HG02938 (cell line): ENCODE data around the gene LDB3.

Experiments
- ATAC-seq: cut with Tn5 transposase; IDR thresholded peaks from one replicate; pipeline ENCODE4 v1.9.1; 2021; ENCODE audit warnings: mild to moderate bottlenecking, moderate library complexity; ENCODE audit not compliant: unreplicated experiment

Gene LDB3

GRCh38 chr10:86651021-86651471 lies 17.3 kb upstream of the LDB3 start:
- no peak for ATAC-seq

GRCh38 chr10:86651631-86652331 lies 16.5 kb upstream of the LDB3 start:
- ATAC-seq = no peak

GRCh38 chr10:86652361-86653202 lies 15.7 kb upstream of the LDB3 start:
- no peak for ATAC-seq

GRCh38 chr10:86653379-86653778 lies 14.9 kb upstream of the LDB3 start:
- ATAC-seq = no peak

- no peak for ATAC-seq
These were observed 14.3 kb upstream of the LDB3 start for GRCh38 chr10:86653987-86654386.

- ATAC-seq = no peak
These were observed 13.7 kb upstream of the LDB3 start, which contains the start of gene OPN4 for GRCh38 chr10:86654411-86655172. Gene OPN4, plus strand, starts transcription at chr10:86654547. Its CDS starts 237 bp downstream, at chr10:86654784.

- ATAC-seq = no peak
These were observed 13.2 kb upstream of the LDB3 start for GRCh38 chr10:86655173-86655540.

GRCh38 chr10:86655596-86655995 lies 12.7 kb upstream of the LDB3 start:
- ATAC-seq = no peak

GRCh38 chr10:86657011-86657395 lies 11.3 kb upstream of the LDB3 start:
- ATAC-seq = no peak

- ATAC-seq = no peak
These were observed 10.8 kb upstream of the LDB3 start for GRCh38 chr10:86657396-86658011.

- no peak for ATAC-seq
These were observed 10.0 kb upstream of the LDB3 start for GRCh38 chr10:86658261-86658741.

- ATAC-seq = no peak
These were observed 9.6 kb upstream of the LDB3 start for GRCh38 chr10:86658751-86659150.

- no peak for ATAC-seq
These were observed 9.1 kb upstream of the LDB3 start for GRCh38 chr10:86659161-86659691.

- ATAC-seq = no peak
These were observed 8.4 kb upstream of the LDB3 start for GRCh38 chr10:86659721-86660453.

GRCh38 chr10:86661161-86662025 lies 6.9 kb upstream of the LDB3 start:
- ATAC-seq = no peak

GRCh38 chr10:86662186-86663045 lies 5.9 kb upstream of the LDB3 start:
- no peak for ATAC-seq

- ATAC-seq = no peak
These were observed 5.3 kb upstream of the LDB3 start for GRCh38 chr10:86663046-86663345.
